ENCODE measurements around the gene ZC2HC1B.

ZC2HC1B gene

DNA sequence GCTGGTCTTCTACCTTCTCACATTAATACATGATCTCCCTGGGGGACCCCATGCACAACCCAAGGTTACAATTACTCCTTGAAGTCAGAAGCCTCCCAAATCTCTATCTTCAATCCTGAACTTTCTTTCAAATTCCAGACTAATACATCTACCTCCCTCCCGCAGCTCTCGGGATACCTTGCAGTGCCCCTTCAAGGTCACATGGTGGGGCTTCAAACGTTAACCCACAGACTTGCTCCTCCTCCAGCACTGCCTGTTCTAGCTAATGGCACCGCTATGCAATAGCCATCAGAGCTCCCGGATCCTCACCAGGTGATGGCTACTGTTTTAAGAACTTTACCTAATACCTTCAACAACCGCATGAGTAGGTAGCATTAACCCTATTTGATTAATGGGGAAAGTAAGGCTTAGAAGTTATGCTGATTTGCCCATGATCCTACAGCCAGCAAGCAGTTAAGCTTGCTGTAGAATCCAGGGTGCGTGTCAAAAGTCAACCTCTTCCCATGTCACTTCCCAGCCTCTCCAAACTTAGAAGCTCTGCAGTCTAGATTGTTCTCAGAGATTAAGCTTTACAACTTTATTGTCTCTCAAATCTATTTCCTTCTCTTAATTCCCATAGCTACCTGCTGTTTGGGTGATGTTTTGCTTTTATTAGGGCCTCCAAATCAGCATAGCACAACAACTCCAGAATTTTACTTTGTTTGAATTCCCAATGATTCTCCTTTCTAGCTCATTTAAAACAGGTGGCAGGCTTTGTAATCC lies 99.1 kb downstream of the ZC2HC1B start:
- DNase-seq (ENCODE audit: low spot score) = no peak

GRCh38 chr6:143964674-143965081 lies 100.4 kb downstream of the ZC2HC1B start:
- no peak for DNase-seq (ENCODE audit: low spot score)

DNA sequence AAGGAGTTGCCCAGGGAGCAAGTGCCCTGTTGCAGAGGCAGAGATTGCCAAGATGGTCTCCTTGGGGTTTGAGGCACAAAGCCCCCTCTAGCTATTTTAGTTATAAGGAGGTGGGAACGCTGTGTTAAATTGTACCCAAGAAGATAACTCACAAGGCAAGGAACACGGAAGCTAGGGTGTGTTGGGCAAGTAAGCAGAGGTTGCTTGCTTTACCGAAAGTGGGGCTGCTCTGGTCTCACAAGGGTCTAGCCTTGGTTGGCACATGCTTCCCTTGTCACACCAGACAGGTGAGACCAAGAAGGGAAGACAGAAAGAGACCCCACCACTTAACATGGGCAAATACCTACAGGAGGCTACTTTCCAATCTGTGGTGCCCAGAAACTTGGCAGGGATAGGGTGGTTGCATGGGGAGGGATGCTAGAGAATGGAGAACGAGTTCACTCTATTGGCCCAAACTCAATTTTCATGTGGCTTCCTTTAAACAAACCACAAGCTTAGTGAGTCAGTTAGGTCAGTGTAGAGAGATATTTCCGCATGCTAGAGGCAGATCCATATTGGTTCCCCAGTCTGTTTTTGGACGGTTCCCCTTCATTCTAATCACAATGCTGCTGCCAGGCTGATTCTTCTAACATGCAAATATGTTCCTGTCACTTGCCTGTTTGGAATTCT lies 101.4 kb downstream of the ZC2HC1B start:
- DNase-seq (ENCODE audit: low spot score) = no peak

DNA sequence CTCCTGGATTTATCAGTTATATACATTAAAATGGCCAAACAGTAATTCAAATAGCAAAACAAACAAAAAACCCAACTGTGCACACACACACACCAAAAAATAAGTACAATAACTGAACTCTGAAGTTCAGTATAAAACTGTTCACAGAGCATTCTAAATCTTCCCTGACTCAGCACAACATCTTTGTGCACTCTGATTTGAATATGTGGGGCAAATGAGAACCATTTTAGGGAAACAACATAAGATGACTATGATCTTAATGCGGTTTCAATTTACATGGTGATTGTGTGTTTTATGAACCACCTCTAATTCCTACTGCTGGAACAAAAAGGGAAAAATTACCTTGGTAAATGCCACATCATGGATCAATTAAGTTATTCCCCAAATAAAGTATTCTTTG lies 102.0 kb downstream of the ZC2HC1B start:
- DNase-seq (ENCODE audit: low spot score) = no peak

DNA sequence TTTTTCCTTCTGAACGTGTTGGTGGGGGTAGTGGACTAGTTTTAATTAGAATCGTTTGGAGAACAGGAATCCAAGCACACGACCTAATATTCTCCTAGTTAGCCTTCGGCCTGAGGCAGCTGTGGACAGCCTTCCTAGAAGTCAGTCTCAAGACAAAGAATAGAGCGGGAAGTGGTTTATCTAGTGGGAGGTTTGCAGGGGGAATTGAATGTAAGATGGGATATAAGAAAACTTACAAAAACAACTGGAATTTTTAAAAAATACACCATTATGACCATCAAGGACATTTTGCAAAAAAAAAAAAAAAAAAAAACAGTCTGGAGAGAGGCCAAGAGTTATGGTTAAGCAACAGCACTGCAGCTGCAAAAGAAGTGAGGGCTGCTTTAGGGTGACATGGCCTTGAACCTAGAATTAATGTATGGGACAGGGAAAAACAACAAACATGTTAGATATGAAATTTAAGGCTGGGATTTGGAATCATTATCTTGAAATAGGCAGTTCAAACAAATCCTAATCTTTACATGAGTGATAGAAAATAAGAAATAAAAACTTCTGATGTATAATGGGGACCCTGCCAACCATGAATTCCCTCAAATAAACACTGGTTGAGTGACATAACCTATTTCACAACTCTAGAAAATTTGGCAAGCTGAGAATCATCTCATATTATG lies 103.6 kb downstream of the ZC2HC1B start:
- DNase-seq (ENCODE audit: low spot score) = no peak

- no peak for DNase-seq (ENCODE audit: low spot score)
Observed at GRCh38 chr6:143969077-143969476, 104.8 kb downstream of the ZC2HC1B start.

- no peak for DNase-seq (ENCODE audit: low spot score)
Observed at GRCh38 chr6:143970456-143971218, 106.4 kb downstream of the ZC2HC1B start.

GRCh38 chr6:143971482-143972205 lies 107.4 kb downstream of the ZC2HC1B start:
- DNase-seq (ENCODE audit: low spot score) = no peak

- no peak for DNase-seq (ENCODE audit: low spot score)
Observed at GRCh38 chr6:143973097-143973966, 109.1 kb downstream of the ZC2HC1B start.

DNA sequence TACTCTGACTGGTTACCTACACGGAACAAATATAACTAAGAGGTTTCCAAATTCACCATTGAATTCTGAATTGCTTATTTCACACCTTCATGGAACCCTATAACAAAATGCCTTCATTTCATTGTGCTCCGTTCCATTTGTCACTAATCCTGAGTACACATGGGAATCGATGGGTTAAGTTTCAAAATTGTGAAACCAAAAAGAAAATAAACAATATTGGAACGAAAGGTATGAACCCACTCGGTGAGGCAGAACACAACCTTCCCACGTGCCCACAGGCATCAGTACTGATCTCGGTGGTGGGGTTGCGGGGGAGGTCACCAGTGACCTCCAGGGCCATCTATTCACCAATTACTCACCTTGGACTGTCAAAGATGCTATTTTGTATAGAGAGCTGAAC lies 109.8 kb downstream of the ZC2HC1B start:
- DNase-seq (ENCODE audit: low spot score) = no peak

- no peak for DNase-seq (ENCODE audit: low spot score)
Observed at GRCh38 chr6:143976806-143977349, 112.6 kb downstream of the ZC2HC1B start.

DNA sequence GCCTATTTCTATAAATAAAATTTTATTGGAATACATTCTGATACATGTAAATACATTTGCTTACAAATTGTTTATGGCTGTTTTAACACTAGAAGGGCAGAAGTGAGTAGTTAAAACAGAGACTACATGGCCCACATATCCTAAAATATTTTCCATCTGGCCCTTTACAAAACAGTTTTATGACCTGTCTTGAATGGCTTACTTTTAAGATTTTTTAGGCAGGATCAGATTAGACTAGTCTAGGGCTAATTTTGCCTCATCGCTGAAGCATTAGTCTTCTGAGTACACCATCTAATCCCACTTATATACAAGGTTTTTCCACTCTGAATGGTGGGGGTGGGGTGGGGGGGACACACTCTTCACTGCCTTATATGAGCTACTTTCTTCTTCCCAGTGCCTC lies 116.6 kb downstream of the ZC2HC1B start:
- no peak for DNase-seq (ENCODE audit: low spot score)

- DNase-seq (ENCODE audit: low spot score) = no peak
Observed at GRCh38 chr6:143982968-143983367, 118.7 kb downstream of the ZC2HC1B start.

DNA sequence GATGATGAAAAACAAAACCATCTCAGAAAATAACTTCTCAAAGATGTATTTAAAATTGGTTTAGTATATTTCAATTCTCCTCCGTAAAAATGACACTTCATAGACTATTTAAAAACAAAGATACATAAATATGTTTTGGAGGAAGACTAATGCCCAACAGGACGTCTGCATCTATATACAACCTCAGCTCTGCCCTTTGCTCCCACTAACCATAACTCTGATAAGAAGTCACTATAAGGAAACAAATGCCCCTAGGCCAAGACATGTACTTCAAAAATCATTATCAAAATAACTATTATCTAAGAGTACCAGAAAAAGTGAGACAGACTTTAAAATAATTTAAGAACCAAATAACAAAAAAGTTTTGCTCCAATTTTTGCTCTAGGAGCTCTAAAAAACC lies 120.4 kb downstream of the ZC2HC1B start:
- no peak for DNase-seq (ENCODE audit: low spot score)

- no peak for DNase-seq (ENCODE audit: low spot score)
Observed at GRCh38 chr6:143986463-143987065, 122.3 kb downstream of the ZC2HC1B start.
